GM10248 (cell line): ENCODE data around the gene PRKAG3.

ENCODE experiments used
- CTCF ChIA-PET: fragments of 300-600 bp; sonication (Branson Sonifier 250); formaldehyde crosslinking; extraction: SDS; loops from one replicate; lab custom pipeline; 2021; ENCODE audit warnings: antibody characterized with exemption; lab: Yijun Ruan, JAX
- POLR2A ChIA-PET: fragments of 350-650 bp; sonication (Branson Sonifier 250); formaldehyde crosslinking; extraction: SDS; loops from one replicate; lab custom pipeline; 2020; ENCODE audit warnings: antibody characterized with exemption; lab: Yijun Ruan, JAX
- DNase-seq: peaks from one replicate; pipeline ENCODE4 v3.0.0; 2012; ENCODE audit errors: extremely low spot score
- CTCF ChIP-seq: IDR thresholded peaks from 2 replicates; pipeline ENCODE4 v1.5.1; 2012; ENCODE audit warnings: mild to moderate bottlenecking, low read depth; ENCODE audit errors: extremely low read depth, missing control alignments, control extremely low read depth

The PRKAG3 gene

GRCh38 chr2:218867900-218868299 is 36.3 kb upstream of the PRKAG3 start:
- POLR2A ChIA-PET = no interaction called here
- no peak for DNase-seq
- CTCF ChIA-PET = interaction anchor here (0.9 to 23.0 kb wide), 6 partner anchors 9 to 42 kb away, joined by 3 to 916 read pairs (median 6); partner anchors contain the start of gene WNT10A
- TF ChIP-seq CTCF = no peak

- no peak for DNase-seq
- TF ChIP-seq CTCF = no peak
- ChIA-PET CTCF (interaction anchor here (1.0 to 5.8 kb wide), 6 partner anchors 10 to 115 kb away, joined by 3 to 39 read pairs (median 4); no protein-coding TSS in a partner anchor), POLR2A (no interaction called here)
Observed at GRCh38 chr2:218865999-218866398, 34.4 kb upstream of the PRKAG3 start.

- ChIA-PET POLR2A (no interaction called here), CTCF (interaction anchor here (1.6 to 5.8 kb wide), 4 partner anchors 11 to 115 kb away, joined by 5 to 39 read pairs (median 7); no protein-coding TSS in a partner anchor)
- no peak for TF ChIP-seq CTCF
- DNase-seq = no peak
Observed at GRCh38 chr2:218865396-218865795, 33.8 kb upstream of the PRKAG3 start.

- ChIA-PET POLR2A (no interaction called here), CTCF (interaction anchor here (0.8 to 5.8 kb wide), 6 partner anchors 9 to 35 kb away, joined by 3 to 39 read pairs (median 5); no protein-coding TSS in a partner anchor)
- TF ChIP-seq CTCF = no peak
- no peak for DNase-seq
Observed at GRCh38 chr2:218863021-218863520, 31.5 kb upstream of the PRKAG3 start.

- ChIA-PET CTCF (interaction anchor here (1.0 to 5.8 kb wide), 3 partner anchors 15 to 118 kb away, joined by 3 to 39 read pairs (median 13); no protein-coding TSS in a partner anchor), POLR2A (no interaction called here)
- TF ChIP-seq CTCF = no peak
- DNase-seq = no peak
Observed at GRCh38 chr2:218861645-218862318, 30.2 kb upstream of the PRKAG3 start.

GRCh38 chr2:218860950-218861381 is 29.4 kb upstream of the PRKAG3 start:
- DNase-seq = no peak
- CTCF ChIA-PET = interaction anchor here (0.6 to 2.2 kb wide), 4 partner anchors 9 to 119 kb away, joined by 3 to 9 read pairs (median 4); no protein-coding TSS in a partner anchor
- no peak for TF ChIP-seq CTCF
- POLR2A ChIA-PET = no interaction called here
